Ascending aorta (tissue), 2 donors: ENCODE data around the gene ZNF276. TPM values are rescaled to one million over a fixed set of nuclear protein-coding genes. Genes with fewer than 3 reads are reported as not detected.

ENCODE experiments used
- DNase-seq, 2 donors: peaks; one replicate each; pipeline ENCODE4 v3.0.0-alpha.2; 2019; ENCODE audit warnings: low spot score in 2 of 2
- H3K27ac ChIP-seq, 2 donors: fragments of 200-600 bp; sonication (generic); one replicate each; pipeline ENCODE4 v1.5.1; 2016 to 2017; ENCODE audit warnings: mild to moderate bottlenecking in 1 of 2
- H3K27me3 ChIP-seq: fragments of 200-600 bp; sonication (generic); one replicate; pipeline ENCODE4 v1.5.1; 2017
- H3K36me3 ChIP-seq, 2 donors: fragments of 200-600 bp; sonication (generic); one replicate each; pipeline ENCODE4 v1.5.1; 2016
- H3K4me1 ChIP-seq, 2 donors: fragments of 200-600 bp; sonication (generic); one replicate each; pipeline ENCODE4 v1.5.1; 2016 to 2017; ENCODE audit warnings: mild to moderate bottlenecking in 1 of 2
- H3K4me3 ChIP-seq, 2 donors: fragments of 200-600 bp; sonication (generic); one replicate each; pipeline ENCODE4 v1.5.1; 2016 to 2017; ENCODE audit warnings: mild to moderate bottlenecking in 1 of 2
- H3K9me3 ChIP-seq, 2 donors: fragments of 200-600 bp; sonication (generic); one replicate each; pipeline ENCODE4 v1.5.1; 2016
- intact Hi-C: fragments of 100-400 bp; cut with DNase I; formaldehyde crosslinking; loops from one replicate; pipeline ENCODE4 v1.15.1; 2023
- total RNA-seq: library from RNA; depleted of rRNA; stranded (reverse); fragments of >200 nt; gene quantifications from one replicate; pipeline ENCODE4 v1.1.0, GENCODE V29; 2016
- TF ChIP-seq, protein P1 (sequence below), 3 experiments: fragments of 200-600 bp in 2 of 3; fragments of 450-650 bp in 1 of 3; sonication (generic) in 2 of 3; IDR thresholded peaks; one replicate each; pipeline ENCODE4 v1.5.1; 2016 to 2019; ENCODE audit warnings: antibody characterized with exemption in 3 of 3, mild to moderate bottlenecking in 1 of 3, moderate library complexity in 1 of 3

ZNF276 gene
- total RNA-seq, 1 donor from 2014 or later: 30.7 TPM

DNA sequence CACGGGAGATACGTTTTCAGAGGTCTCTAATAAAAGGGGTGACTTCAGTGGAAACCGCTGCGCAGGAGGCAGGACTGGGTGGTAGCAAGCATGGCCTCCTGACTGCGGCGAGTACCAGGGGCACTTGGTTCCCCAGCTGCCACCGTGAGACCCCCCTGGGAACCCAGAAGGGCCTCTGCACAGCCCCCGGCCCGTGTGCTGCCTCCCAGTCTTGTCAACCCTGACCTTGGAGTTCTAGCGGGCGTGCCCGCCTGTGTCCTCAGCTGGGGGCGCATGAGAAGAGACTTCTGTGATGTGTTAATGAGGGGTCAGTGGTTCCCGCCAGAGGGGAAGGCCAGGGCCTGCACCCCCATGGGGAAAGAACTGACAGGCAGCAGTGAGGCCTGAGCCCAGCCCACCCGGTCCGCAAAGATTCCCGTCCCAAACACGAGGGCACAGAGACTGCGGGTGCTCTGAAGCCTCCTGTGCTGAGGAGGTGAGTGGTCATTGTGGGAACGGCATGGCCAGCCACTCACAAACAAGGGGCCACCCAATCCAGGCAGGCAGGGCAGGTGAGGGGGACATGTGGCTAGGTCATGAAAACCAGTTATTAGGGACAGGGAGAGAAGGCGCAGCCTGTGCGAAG lies 9.4 kb downstream of the ZNF276 start:
- intact Hi-C loops: no loop called here
- H3K4me1 ChIP-seq: no peaks in the 10 kb centered on the region
- H3K4me3 ChIP-seq: no peak overlapping the region
- H3K27ac ChIP-seq: no peak overlapping the region
- H3K27me3 ChIP-seq: no peaks in the 10 kb centered on the region
- TF ChIP-seq, protein P1, sequence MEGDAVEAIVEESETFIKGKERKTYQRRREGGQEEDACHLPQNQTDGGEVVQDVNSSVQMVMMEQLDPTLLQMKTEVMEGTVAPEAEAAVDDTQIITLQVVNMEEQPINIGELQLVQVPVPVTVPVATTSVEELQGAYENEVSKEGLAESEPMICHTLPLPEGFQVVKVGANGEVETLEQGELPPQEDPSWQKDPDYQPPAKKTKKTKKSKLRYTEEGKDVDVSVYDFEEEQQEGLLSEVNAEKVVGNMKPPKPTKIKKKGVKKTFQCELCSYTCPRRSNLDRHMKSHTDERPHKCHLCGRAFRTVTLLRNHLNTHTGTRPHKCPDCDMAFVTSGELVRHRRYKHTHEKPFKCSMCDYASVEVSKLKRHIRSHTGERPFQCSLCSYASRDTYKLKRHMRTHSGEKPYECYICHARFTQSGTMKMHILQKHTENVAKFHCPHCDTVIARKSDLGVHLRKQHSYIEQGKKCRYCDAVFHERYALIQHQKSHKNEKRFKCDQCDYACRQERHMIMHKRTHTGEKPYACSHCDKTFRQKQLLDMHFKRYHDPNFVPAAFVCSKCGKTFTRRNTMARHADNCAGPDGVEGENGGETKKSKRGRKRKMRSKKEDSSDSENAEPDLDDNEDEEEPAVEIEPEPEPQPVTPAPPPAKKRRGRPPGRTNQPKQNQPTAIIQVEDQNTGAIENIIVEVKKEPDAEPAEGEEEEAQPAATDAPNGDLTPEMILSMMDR (IDR thresholded peaks at IDR 0.05): no peak
- peaks cover 67 to 95% of the 10 kb centered on the region in 2 donors for H3K36me3 ChIP-seq
- no peak for DNase-seq
- H3K9me3 ChIP-seq: no peaks in the 10 kb centered on the region

DNA sequence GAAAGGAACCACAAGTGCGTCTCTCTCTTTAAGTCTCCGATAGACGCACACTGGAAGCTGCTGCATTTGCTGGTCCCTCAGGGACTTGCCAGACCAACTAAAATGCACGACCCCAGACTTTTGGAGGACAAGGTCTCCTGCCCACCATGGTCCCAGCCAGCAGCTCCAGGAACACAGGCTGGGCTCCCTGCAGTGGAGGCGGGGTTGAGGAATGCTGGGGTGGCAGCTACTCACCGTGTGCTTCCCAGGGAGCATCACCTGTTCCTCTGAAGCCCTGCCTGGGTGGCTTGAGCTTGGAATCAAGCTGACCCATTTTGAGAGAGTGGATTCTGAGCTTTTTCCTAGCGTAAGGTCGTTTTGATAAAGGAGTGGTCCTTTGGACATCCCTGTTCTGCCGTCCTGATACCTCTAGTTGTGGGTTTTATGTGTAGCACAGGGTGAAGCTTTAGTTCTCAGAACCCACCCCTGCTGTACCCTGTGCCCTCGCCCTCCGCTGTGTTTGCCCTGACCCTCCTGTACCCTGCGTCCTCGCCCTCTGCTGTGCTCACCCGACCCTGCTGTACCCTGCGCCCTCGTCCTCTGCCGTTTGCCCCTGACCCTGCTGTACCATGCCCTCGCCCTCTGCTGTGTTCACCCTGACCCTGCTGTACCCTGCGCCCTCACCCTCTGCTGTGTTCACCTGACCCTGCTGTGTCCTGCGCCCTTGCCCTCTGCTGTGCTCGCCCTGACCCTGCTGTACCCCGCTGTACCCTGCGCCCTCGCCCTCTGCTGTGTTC lies 11.0 kb downstream of the ZNF276 start:
- no peak for DNase-seq
- TF ChIP-seq, protein P1 (IDR thresholded peaks at IDR 0.05): no peak
- no peak overlapping the region for H3K27ac ChIP-seq
- no peaks in the 10 kb centered on the region for H3K9me3 ChIP-seq
- H3K4me1 ChIP-seq: no peaks in the 10 kb centered on the region
- intact Hi-C loops: no loop called here
- peaks cover 69 to 87% of the 10 kb centered on the region in 2 donors for H3K36me3 ChIP-seq
- H3K4me3 ChIP-seq: no peak overlapping the region
- no peaks in the 10 kb centered on the region for H3K27me3 ChIP-seq

GRCh38 chr16:89732918-89733242 lies 11.5 kb downstream of the ZNF276 start:
- Histone ChIP-seq H3K27ac (no peak overlapping the region), H3K27me3 (no peaks in the 10 kb centered on the region), H3K4me1 (no peaks in the 10 kb centered on the region), H3K9me3 (no peaks in the 10 kb centered on the region), H3K36me3 (peaks cover 71 to 87% of the 10 kb centered on the region in 2 donors), H3K4me3 (no peak overlapping the region)
- TF ChIP-seq, protein P1 (IDR thresholded peaks at IDR 0.05): no peak
- no peak for DNase-seq
- intact Hi-C loops: no loop called here

DNA sequence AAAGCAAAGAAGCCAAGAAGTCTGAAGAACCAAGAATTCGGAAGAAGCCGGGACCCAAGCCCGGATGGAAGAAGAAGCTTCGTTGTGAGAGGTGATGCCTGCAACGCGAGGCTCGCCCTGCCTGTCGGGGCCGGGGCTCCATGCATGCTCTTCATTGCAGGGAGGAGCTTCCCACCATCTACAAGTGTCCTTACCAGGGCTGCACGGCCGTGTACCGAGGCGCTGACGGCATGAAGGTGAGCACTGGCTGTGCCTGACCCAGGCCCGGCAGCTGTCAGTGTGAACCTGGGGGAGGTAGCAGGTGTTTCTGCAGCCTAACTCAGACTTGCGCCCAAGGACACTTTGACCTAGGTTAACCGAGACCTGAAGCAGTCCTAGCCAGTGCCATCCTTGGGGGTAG lies 12.0 kb downstream of the ZNF276 start:
- intact Hi-C loops: no loop called here
- TF ChIP-seq, protein P1 (IDR thresholded peaks at IDR 0.05): no peak
- Histone ChIP-seq H3K9me3 (no peaks in the 10 kb centered on the region), H3K27me3 (no peaks in the 10 kb centered on the region), H3K4me3 (no peak overlapping the region), H3K27ac (no peak overlapping the region), H3K36me3 (peaks cover 75 to 88% of the 10 kb centered on the region in 2 donors), H3K4me1 (no peaks in the 10 kb centered on the region)
- no peak for DNase-seq

DNA sequence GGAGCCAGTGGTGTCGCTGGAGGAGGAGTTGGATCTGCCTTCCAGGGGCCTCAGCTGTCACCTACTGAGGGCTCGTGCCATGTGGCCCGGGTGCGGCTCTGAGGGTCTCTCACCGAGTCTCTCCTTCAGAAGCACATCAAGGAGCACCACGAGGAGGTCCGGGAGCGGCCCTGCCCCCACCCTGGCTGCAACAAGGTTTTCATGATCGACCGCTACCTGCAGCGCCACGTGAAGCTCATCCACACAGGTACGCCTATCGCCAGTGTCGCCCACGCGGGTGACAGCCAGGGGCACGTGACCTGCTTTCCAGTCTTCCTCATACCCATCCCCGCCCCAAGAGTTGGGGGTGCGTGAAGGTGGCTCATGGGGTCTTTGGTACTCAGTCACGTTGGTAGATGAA lies 12.5 kb downstream of the ZNF276 start:
- H3K4me1 ChIP-seq: no peaks in the 10 kb centered on the region
- peaks cover 80 to 90% of the 10 kb centered on the region in 2 donors for H3K36me3 ChIP-seq
- TF ChIP-seq, protein P1 (IDR thresholded peaks at IDR 0.05): no peak
- no peak for DNase-seq
- intact Hi-C loops: no loop called here
- H3K27me3 ChIP-seq: no peaks in the 10 kb centered on the region
- H3K9me3 ChIP-seq: no peaks in the 10 kb centered on the region
- H3K27ac ChIP-seq: no peak overlapping the region
- H3K4me3 ChIP-seq: no peak overlapping the region
